GM06990 (cell line): Measurements from ENCODE around the gene PALB2.

Source experiments
- DNase-seq: peaks from one replicate; pipeline ENCODE4 v3.0.0-alpha.2; 2011; ENCODE audit not compliant: insufficient read length; ENCODE audit errors: extremely low read depth
- H3K27me3 ChIP-seq: replicated peaks from 2 replicates; pipeline ENCODE4 v1.6.0; 2011; ENCODE audit warnings: low read length; ENCODE audit not compliant: control insufficient read depth, insufficient read depth
- H3K36me3 ChIP-seq: 2 replicates; pipeline ENCODE4 v1.5.1; 2011; ENCODE audit warnings: low read length; ENCODE audit not compliant: control insufficient read depth, insufficient read depth
- H3K4me3 ChIP-seq: replicated peaks from 2 replicates; pipeline ENCODE4 v1.5.1; 2011; ENCODE audit warnings: low read depth, mild to moderate bottlenecking, control low read depth, low read length
- TF ChIP-seq, protein P1 (sequence below): IDR thresholded peaks from 2 replicates; pipeline ENCODE4 v1.5.1; 2011; ENCODE audit warnings: low read length, control low read depth, mild to moderate bottlenecking, inconsistent platforms; ENCODE audit not compliant: insufficient read depth, poor library complexity, severe bottlenecking

PALB2 gene

GRCh38 chr16:23573817-23574216, 67.3 kb downstream of the PALB2 start:
- DNase-seq, result no peak
- H3K4me3 ChIP-seq, result no peak overlapping the region
- H3K27me3 ChIP-seq, result no peaks in the 10 kb centered on the region
- TF ChIP-seq, protein P1, sequence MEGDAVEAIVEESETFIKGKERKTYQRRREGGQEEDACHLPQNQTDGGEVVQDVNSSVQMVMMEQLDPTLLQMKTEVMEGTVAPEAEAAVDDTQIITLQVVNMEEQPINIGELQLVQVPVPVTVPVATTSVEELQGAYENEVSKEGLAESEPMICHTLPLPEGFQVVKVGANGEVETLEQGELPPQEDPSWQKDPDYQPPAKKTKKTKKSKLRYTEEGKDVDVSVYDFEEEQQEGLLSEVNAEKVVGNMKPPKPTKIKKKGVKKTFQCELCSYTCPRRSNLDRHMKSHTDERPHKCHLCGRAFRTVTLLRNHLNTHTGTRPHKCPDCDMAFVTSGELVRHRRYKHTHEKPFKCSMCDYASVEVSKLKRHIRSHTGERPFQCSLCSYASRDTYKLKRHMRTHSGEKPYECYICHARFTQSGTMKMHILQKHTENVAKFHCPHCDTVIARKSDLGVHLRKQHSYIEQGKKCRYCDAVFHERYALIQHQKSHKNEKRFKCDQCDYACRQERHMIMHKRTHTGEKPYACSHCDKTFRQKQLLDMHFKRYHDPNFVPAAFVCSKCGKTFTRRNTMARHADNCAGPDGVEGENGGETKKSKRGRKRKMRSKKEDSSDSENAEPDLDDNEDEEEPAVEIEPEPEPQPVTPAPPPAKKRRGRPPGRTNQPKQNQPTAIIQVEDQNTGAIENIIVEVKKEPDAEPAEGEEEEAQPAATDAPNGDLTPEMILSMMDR, result no peak
- peaks cover 22% of the 10 kb centered on the region for H3K36me3 ChIP-seq

DNA sequence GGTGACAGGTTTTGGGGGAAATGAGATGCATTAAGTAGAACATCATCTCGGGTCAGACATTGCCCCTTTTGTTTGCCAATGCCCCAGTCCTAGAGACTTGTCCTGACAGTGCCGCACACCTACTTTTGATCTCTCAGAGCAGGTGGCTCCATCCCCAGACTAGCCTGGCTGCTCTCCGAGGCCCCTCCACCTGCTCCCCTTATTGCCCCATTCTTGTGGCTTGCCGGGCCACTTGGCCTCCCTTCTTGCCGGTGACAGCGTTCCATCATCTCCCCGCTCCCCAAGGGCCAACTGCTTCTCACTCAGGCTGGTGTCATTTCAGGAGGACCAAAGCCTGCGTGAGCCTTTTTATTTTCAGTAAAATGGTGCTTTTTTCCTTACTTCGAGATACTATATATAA, 68.7 kb downstream of the PALB2 start:
- TF ChIP-seq, protein P1, result no peak
- Histone ChIP-seq H3K27me3 (no peaks in the 10 kb centered on the region), H3K4me3 (no peak overlapping the region), H3K36me3 (peaks cover 26% of the 10 kb centered on the region)
- DNase-seq, result no peak

- Histone ChIP-seq H3K36me3 (peaks cover 27% of the 10 kb centered on the region), H3K4me3 (no peak overlapping the region), H3K27me3 (no peaks in the 10 kb centered on the region)
- no peak for DNase-seq
- TF ChIP-seq, protein P1, result no peak
Measured at GRCh38 chr16:23571895-23572294, 69.2 kb downstream of the PALB2 start.

DNA sequence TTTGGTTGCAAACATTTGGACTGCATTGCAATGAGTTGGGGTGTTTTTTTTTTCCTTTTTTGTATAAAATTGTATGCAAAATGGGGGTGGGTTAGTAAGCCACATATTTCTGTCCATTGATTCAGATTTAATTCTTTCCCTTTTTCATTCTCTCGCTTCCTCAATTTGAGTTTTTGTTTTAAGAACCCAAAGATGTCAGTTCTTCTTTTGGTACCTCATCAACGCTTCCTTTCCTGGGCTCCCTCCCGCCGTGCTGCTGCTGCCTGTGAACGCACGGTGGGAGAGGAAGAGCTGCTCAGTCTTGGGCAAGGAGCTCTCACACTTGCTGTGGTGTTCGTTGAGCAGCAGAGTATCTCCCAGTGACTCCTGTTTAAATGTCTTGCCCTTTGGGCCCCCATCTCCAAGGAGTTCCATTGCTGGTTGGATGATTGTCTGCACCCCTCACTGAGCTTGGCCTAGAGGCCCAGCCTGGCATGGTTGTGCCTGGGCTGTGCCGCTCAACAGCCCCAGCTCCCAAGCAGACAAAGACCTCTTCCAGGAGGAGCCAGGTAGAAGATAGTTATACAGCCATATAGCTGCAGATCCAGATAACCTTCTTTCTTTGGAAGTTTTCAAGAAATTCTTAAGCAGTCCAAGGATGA, 70.0 kb downstream of the PALB2 start:
- Histone ChIP-seq H3K36me3 (peaks cover 28% of the 10 kb centered on the region), H3K4me3 (no peak overlapping the region), H3K27me3 (no peaks in the 10 kb centered on the region)
- TF ChIP-seq, protein P1, result no peak
- DNase-seq, result peak; percentile 20

DNA sequence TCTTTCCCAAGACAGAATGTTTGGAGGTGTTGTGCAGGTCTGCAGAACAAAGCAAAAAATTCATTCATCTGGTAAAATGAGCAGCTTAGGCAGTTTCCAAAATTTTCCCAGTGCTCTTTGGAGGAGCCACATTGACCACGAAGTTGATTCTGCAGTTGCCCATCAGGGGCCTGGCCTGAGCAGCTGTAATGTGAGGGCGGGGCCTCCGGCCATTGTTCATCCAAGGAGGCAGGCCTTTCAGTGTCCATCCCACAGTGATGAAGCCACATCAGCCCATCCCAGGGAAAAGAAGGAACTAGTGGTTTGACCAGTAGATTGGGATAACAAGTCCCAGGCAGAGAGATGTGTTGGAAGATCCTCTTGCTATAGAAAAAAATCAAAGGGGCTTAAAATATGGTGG, 73.5 kb downstream of the PALB2 start:
- H3K36me3 ChIP-seq, result peaks cover 33% of the 10 kb centered on the region

GRCh38 chr16:23566724-23567123, 74.4 kb downstream of the PALB2 start:
- no peak for DNase-seq
- Histone ChIP-seq H3K36me3 (peaks cover 33% of the 10 kb centered on the region), H3K27me3 (no peaks in the 10 kb centered on the region), H3K4me3 (no peak overlapping the region)
- TF ChIP-seq, protein P1, result no peak

More for the DNA sequence above, 73.5 kb downstream of the PALB2 start:
- DNase-seq, result no peak
- H3K27me3 ChIP-seq, result no peaks in the 10 kb centered on the region
- no peak overlapping the region for H3K4me3 ChIP-seq
- TF ChIP-seq, protein P1, result no peak
